ENCODE results near the gene ANKRD22.

Gene ANKRD22

DNA sequence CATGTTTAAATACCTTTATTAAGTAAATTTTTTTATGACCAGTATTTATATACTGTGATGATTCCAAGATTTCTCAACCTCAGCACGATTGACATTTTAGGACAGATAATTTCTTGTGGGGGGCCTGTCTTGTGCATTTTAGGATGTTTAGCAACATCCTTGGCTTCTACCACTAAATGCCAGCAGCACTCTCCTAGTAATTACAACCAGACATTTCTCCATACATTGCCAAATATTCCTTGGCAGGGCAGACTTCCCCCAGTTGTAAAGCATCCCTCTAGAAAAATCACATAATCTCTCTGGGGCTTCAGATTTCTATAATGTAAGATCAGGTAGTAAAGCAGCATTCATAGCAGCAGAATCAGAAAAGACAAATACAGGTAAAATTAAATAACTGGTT, 56.9 kb downstream of the ANKRD22 start:
- no peak for TF ChIP-seq CTCF (IDR thresholded peaks at IDR 0.05; ENCODE audit: extremely low read depth, missing control alignments)
- no peak for DNase-seq (ENCODE audit: low spot score)

- DNase-seq (ENCODE audit: low spot score) = peak; percentile 39
- no peak for TF ChIP-seq CTCF (IDR thresholded peaks at IDR 0.05; ENCODE audit: extremely low read depth, missing control alignments)
Observed at GRCh38 chr10:88793712-88794299, 57.8 kb downstream of the ANKRD22 start.

DNA sequence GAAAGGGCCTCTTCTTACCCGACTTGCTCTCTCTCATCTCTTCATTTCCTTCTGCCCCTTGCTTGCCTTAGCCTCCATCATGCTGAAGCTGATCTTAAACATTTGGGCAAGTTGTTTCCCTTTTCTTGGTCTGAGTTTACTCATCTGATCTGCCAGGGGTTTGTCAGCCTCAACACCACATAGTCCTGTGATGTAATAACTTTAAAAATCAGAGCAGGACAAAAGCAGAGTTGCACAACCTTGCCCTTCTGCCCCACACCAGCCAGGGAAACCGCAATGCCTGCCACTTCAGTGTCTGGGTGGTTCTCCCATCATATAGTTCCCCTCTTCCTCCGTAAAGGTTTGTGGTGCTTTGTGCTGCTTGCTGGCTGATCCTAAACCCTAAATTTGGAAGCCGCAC, 59.0 kb downstream of the ANKRD22 start:
- no peak for DNase-seq (ENCODE audit: low spot score)
- no peak for TF ChIP-seq CTCF (IDR thresholded peaks at IDR 0.05; ENCODE audit: extremely low read depth, missing control alignments)

DNA sequence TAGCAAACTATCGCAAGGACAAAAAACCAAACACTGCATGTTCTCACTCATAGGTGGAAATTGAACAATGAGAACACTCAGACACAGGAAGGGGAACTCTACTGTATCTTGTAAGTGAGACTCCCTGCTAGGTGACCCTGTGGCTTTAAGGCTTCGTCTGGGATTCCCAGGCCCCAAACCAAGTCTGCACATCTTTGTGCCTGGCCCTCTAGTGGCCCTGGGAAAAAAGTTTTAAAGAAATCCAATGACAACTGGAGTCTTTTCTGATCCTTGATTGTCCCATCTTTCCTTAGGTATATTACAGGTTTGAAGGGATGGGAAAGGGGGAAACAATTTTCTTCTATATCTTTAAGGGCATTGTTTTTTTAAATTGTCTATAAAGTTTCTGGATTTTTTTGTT, 59.7 kb downstream of the ANKRD22 start:
- TF ChIP-seq CTCF (IDR thresholded peaks at IDR 0.05; ENCODE audit: extremely low read depth, missing control alignments) = no peak
- peak; percentile 27 for DNase-seq (ENCODE audit: low spot score)

DNA sequence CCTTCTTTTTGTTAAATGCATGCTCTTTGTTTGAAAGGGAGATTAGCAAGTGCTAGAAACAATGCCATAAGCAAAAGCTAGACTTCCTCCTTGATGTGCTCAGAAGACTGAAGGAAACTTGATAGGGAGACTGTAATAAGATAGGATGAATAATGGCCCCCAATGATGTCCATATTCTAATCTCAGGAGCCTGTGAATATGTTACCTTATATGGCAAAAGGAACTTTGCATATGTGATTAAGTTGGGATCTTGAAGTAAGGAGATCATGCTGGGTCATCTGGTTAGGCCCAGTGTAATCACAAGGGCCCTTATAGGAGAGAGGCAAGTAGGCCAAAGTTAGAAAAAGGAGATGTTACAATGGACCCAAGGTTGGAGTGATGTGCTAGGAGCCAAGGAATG, 62.7 kb downstream of the ANKRD22 start:
- no peak for DNase-seq (ENCODE audit: low spot score)
- no peak for TF ChIP-seq CTCF (IDR thresholded peaks at IDR 0.05; ENCODE audit: extremely low read depth, missing control alignments)

DNA sequence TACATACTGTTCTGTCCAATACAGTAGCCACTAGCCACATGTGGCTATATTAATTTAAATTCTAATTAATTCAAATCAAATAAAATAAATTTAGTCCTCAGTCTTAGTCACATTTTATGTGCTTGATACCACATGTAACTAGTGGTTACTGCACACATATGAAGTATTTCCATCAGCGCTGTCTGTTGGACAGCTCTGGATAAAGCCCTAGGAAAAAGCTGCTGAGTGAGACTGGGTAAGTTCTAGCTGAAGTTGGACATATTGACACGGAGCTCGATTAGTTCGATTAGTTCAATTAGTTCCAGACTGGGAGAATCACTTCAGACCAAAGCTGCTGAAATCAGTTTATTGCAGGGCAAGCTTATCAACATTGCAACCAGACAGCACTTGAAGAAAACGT, 64.2 kb downstream of the ANKRD22 start:
- TF ChIP-seq CTCF (IDR thresholded peaks at IDR 0.05; ENCODE audit: extremely low read depth, missing control alignments) = no peak
- DNase-seq (ENCODE audit: low spot score) = no peak

GRCh38 chr10:88786032-88786770, 65.4 kb downstream of the ANKRD22 start:
- no peak for DNase-seq (ENCODE audit: low spot score)
- TF ChIP-seq CTCF (IDR thresholded peaks at IDR 0.05; ENCODE audit: extremely low read depth, missing control alignments) = no peak
